Panc1 (cell line): ENCODE results near the gene GATAD2B. TPM values are rescaled to one million over a fixed set of nuclear protein-coding genes. Genes with fewer than 3 reads are reported as not detected.
"Not testable (repeated sequence)": the region's sequence is repeated elsewhere in the genome, so short reads cannot be mapped to it uniquely, and the experiment has no call there.

Experiments
- ATAC-seq: fragments of 200-7000 bp; cut with Tn5 transposase; 2 replicates; pipeline ENCODE4 v1.9.1; 2020; ENCODE audit warnings: mild to moderate bottlenecking, moderate library complexity
- BruUV-seq: library from RNA; stranded (reverse); fragments of 400-500 nt; replicated peaks from 2 replicates; lab custom pipeline; 2021; lab: Mats Ljungman, UMichigan
- CTCF ChIA-PET: fragments of 300-600 bp; sonication (Branson Sonifier 250); formaldehyde crosslinking; loops from one replicate; lab custom pipeline; 2022; ENCODE audit warnings: antibody characterized with exemption; lab: Charles Lee
- POLR2A ChIA-PET: fragments of 300-600 bp; sonication (Branson Sonifier 250); formaldehyde crosslinking; loops from one replicate; lab custom pipeline; 2022; ENCODE audit warnings: antibody characterized with exemption; lab: Charles Lee
- DNase-seq: peaks from one replicate; pipeline ENCODE4 v3.0.0-alpha.2; 2010; ENCODE audit warnings: low read depth, low spot score
- H3K27ac ChIP-seq: 2 replicates; pipeline ENCODE4 v1.5.1; 2011; ENCODE audit warnings: mild to moderate bottlenecking, low read length, inconsistent platforms
- H3K27me3 ChIP-seq: fragments of 200-500 bp; sonication (Bioruptor generic); 2 replicates; pipeline ENCODE4 v1.6.0; 2014; ENCODE audit warnings: low read length, inconsistent platforms; ENCODE audit not compliant: control insufficient read depth, insufficient read depth
- H3K36me3 ChIP-seq: fragments of 200-500 bp; sonication (Bioruptor generic); 2 replicates; pipeline ENCODE4 v1.5.1; 2014; ENCODE audit warnings: inconsistent platforms, mild to moderate bottlenecking, low read length, moderate library complexity; ENCODE audit not compliant: control insufficient read depth, insufficient read depth
- H3K4me1 ChIP-seq: 2 replicates; pipeline ENCODE4 v1.5.1; 2011; ENCODE audit warnings: inconsistent platforms, mild to moderate bottlenecking, low read length, moderate library complexity; ENCODE audit not compliant: control insufficient read depth, insufficient read depth
- H3K4me3 ChIP-seq, 2 experiments: 2 replicates each; pipeline ENCODE4 v1.5.1; 2011 to 2012; ENCODE audit warnings: low read depth in 2 of 2, low read length in 2 of 2, mild to moderate bottlenecking in 2 of 2, inconsistent platforms in 1 of 2, moderate library complexity in 1 of 2
- H3K9me3 ChIP-seq: fragments of 200-500 bp; sonication (Bioruptor generic); 2 replicates; pipeline ENCODE4 v1.5.1; 2014; ENCODE audit warnings: low read depth, mild to moderate bottlenecking, inconsistent platforms, low read length, moderate library complexity; ENCODE audit not compliant: control insufficient read depth, insufficient read depth
- CTCF ChIP-seq: fragments of 450-650 bp; IDR thresholded peaks from 2 replicates; pipeline ENCODE4 v1.5.1; 2017; ENCODE audit warnings: mild to moderate bottlenecking
- POLR2AphosphoS5 ChIP-seq: IDR thresholded peaks from 2 replicates; pipeline ENCODE4 v1.6.1; 2012; ENCODE audit warnings: mild to moderate bottlenecking, low read depth, low read length, moderate library complexity
- SIN3A ChIP-seq: IDR thresholded peaks from 2 replicates; pipeline ENCODE4 v1.6.1; 2012; ENCODE audit warnings: low read depth, mild to moderate bottlenecking, low read length, moderate library complexity, borderline replicate concordance; ENCODE audit not compliant: insufficient read depth
- TCF7L2 ChIP-seq: IDR thresholded peaks from 2 replicates; pipeline ENCODE4 v1.6.1; 2011; ENCODE audit warnings: mild to moderate bottlenecking, low read depth, low read length, inconsistent platforms
- in situ Hi-C: cut with HindIII; loops from 2 replicates; pipeline ENCODE4 v1.10.0; 2016; ENCODE audit warnings: low sequenced_read_pairs, low pct_unique_long_range_greater_than_20kb
- intact Hi-C: fragments of 100-400 bp; cut with micrococcal nuclease; formaldehyde crosslinking; loops from one replicate; pipeline ENCODE4 v1.10.0; 2022; ENCODE audit not compliant: unreplicated experiment
- total RNA-seq: library from RNA; stranded (reverse); gene quantifications from one replicate; pipeline ENCODE4 v1.2.1, GENCODE V29; 2021; ENCODE audit not compliant: unreplicated experiment

GATAD2B gene
- total RNA-seq, 1 experiment from 2014 or later = 47.2 TPM

GRCh38 chr1:153903841-153904455 lies 18.8 kb downstream of the GATAD2B start:
- H3K9me3 ChIP-seq = no peaks in the 10 kb centered on the region
- ChIA-PET CTCF (no interaction called here), POLR2A (no interaction called here)
- no peak for TF ChIP-seq POLR2AphosphoS5
- TF ChIP-seq CTCF = no peak
- no peak for TF ChIP-seq SIN3A
- no peak for TF ChIP-seq TCF7L2
- H3K27me3 ChIP-seq = no peaks in the 10 kb centered on the region
- no TSS peak for BruUV-seq
- intact Hi-C loops = no loop called here
- ATAC-seq (no peak), DNase-seq (no peak)
- no peak overlapping the region for H3K4me3 ChIP-seq
- H3K36me3 ChIP-seq = no peaks in the 10 kb centered on the region
- H3K4me1 ChIP-seq = no peaks in the 10 kb centered on the region
- in situ Hi-C loops = no loop called here
- no peak overlapping the region for H3K27ac ChIP-seq

- Histone ChIP-seq H3K9me3 (no peaks in the 10 kb centered on the region), H3K4me1 (no peaks in the 10 kb centered on the region), H3K4me3 (no peak overlapping the region), H3K27me3 (no peaks in the 10 kb centered on the region), H3K36me3 (no peaks in the 10 kb centered on the region), H3K27ac (no peak overlapping the region)
- TF ChIP-seq CTCF (no peak), TCF7L2 (no peak), POLR2AphosphoS5 (no peak), SIN3A (no peak)
- DNase-seq (no peak), ATAC-seq (no peak)
- intact Hi-C loops = no loop called here
- POLR2A ChIA-PET = no interaction called here
- BruUV-seq = TSS peak; percentile 30
- in situ Hi-C loops = no loop called here
- CTCF ChIA-PET = no interaction called here
Observed at GRCh38 chr1:153899509-153899908, 23.3 kb downstream of the GATAD2B start.

GRCh38 chr1:153895866-153896265 lies 26.9 kb downstream of the GATAD2B start:
- H3K9me3 ChIP-seq, H3K4me3 ChIP-seq, H3K4me1 ChIP-seq, DNase-seq, in situ Hi-C loops, H3K27me3 ChIP-seq, CTCF ChIA-PET, ATAC-seq, intact Hi-C loops, H3K36me3 ChIP-seq, H3K27ac ChIP-seq, BruUV-seq: not testable (repeated sequence)
- POLR2A ChIA-PET = interaction anchor here (0.7 kb wide), 1 partner anchor 14 kb away, joined by 8 read pairs; no protein-coding TSS in a partner anchor

- H3K4me1 ChIP-seq, H3K27me3 ChIP-seq, in situ Hi-C loops, H3K36me3 ChIP-seq, CTCF ChIA-PET, BruUV-seq, POLR2A ChIA-PET, ATAC-seq, H3K9me3 ChIP-seq, H3K4me3 ChIP-seq, H3K27ac ChIP-seq, intact Hi-C loops, DNase-seq: not testable (repeated sequence)
Observed at GRCh38 chr1:153891042-153891441, 31.7 kb downstream of the GATAD2B start.
